Ascending aorta (tissue), 2 donors: ENCODE data around the gene AOPEP. TPM values are rescaled to one million over a fixed set of nuclear protein-coding genes. Genes with fewer than 3 reads are reported as not detected.

Experiments used
- DNase-seq, 2 donors: peaks; one replicate each; pipeline ENCODE4 v3.0.0-alpha.2; 2019; ENCODE audit warnings: low spot score in 2 of 2
- H3K27ac ChIP-seq, 2 donors: fragments of 200-600 bp; sonication (generic); one replicate each; pipeline ENCODE4 v1.5.1; 2016 to 2017; ENCODE audit warnings: mild to moderate bottlenecking in 1 of 2
- H3K27me3 ChIP-seq: fragments of 200-600 bp; sonication (generic); one replicate; pipeline ENCODE4 v1.5.1; 2017
- H3K36me3 ChIP-seq, 2 donors: fragments of 200-600 bp; sonication (generic); one replicate each; pipeline ENCODE4 v1.5.1; 2016
- H3K4me1 ChIP-seq, 2 donors: fragments of 200-600 bp; sonication (generic); one replicate each; pipeline ENCODE4 v1.5.1; 2016 to 2017; ENCODE audit warnings: mild to moderate bottlenecking in 1 of 2
- H3K4me3 ChIP-seq, 2 donors: fragments of 200-600 bp; sonication (generic); one replicate each; pipeline ENCODE4 v1.5.1; 2016 to 2017; ENCODE audit warnings: mild to moderate bottlenecking in 1 of 2
- H3K9me3 ChIP-seq, 2 donors: fragments of 200-600 bp; sonication (generic); one replicate each; pipeline ENCODE4 v1.5.1; 2016
- intact Hi-C: fragments of 100-400 bp; cut with DNase I; formaldehyde crosslinking; loops from one replicate; pipeline ENCODE4 v1.15.1; 2023
- total RNA-seq: library from RNA; depleted of rRNA; stranded (reverse); fragments of >200 nt; gene quantifications from one replicate; pipeline ENCODE4 v1.1.0, GENCODE V29; 2016
- TF ChIP-seq, protein P1 (sequence below), 3 experiments: fragments of 200-600 bp in 2 of 3; fragments of 450-650 bp in 1 of 3; sonication (generic) in 2 of 3; IDR thresholded peaks; one replicate each; pipeline ENCODE4 v1.5.1; 2016 to 2019; ENCODE audit warnings: antibody characterized with exemption in 3 of 3, mild to moderate bottlenecking in 1 of 3, moderate library complexity in 1 of 3

AOPEP gene
- total RNA-seq, 1 donor from 2014 or later: 333 TPM

DNA sequence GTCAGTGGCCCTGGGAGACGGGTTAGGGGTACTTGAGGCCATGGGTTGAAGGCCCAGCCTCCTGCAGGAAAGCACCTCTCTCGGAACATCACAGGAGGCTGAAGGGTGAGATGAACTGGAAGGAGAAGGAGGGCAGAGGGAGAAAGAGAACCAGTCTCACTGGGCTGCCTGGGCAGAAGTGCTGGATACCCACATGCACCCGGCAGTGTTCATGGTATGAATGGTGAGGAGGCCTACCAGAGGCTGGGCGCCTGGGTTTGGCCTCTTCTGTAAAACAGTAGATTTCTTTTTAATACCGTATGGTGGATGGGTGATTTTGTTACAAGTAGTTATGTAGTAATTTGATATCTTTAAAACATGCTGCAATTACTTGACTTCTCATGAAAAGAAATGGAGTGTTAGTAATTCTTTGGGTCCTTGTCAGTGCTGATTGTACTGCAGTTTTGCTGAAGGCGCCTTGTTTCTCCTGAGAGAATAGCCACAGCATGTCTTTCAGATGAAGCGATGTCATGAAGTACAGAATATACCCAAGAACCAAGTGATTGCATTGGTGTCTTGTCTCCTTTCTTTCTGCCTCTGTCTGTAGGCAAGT is 332.4 kb downstream of the AOPEP start:
- H3K9me3 ChIP-seq: no peaks in the 10 kb centered on the region
- peaks cover 18 to 79% of the 10 kb centered on the region in 2 donors for H3K4me1 ChIP-seq
- no peaks in the 10 kb centered on the region for H3K27me3 ChIP-seq
- H3K36me3 ChIP-seq: peaks cover 8 to 19% of the 10 kb centered on the region in 2 donors
- intact Hi-C loops: no loop called here
- no peak for DNase-seq
- TF ChIP-seq, protein P1, sequence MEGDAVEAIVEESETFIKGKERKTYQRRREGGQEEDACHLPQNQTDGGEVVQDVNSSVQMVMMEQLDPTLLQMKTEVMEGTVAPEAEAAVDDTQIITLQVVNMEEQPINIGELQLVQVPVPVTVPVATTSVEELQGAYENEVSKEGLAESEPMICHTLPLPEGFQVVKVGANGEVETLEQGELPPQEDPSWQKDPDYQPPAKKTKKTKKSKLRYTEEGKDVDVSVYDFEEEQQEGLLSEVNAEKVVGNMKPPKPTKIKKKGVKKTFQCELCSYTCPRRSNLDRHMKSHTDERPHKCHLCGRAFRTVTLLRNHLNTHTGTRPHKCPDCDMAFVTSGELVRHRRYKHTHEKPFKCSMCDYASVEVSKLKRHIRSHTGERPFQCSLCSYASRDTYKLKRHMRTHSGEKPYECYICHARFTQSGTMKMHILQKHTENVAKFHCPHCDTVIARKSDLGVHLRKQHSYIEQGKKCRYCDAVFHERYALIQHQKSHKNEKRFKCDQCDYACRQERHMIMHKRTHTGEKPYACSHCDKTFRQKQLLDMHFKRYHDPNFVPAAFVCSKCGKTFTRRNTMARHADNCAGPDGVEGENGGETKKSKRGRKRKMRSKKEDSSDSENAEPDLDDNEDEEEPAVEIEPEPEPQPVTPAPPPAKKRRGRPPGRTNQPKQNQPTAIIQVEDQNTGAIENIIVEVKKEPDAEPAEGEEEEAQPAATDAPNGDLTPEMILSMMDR (IDR thresholded peaks at IDR 0.05): no peak
- peak overlapping the region; percentile 84 to 95 for H3K27ac ChIP-seq
- peak overlapping the region; percentile 45 to 67 for H3K4me3 ChIP-seq

DNA sequence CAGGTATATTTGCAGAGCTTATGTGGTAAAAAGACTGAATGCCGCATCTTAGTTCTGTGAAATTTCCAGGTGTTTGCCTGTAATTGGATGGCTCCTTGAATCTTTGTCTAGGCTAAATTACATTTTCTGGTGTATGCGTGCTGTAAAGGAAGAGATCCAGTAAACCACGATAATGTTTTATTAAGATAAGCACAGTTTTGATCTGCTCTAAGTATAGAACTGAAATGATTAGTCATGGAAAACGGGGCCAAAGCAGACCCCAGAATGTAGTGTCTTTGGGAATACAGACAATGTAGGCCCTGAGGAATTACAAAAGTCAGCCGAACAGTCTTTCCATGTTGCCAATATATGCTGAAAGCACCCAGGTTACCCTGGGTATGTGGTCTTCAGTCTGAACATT is 333.7 kb downstream of the AOPEP start:
- Histone ChIP-seq H3K27ac (peak overlapping the region; percentile 84 to 95), H3K4me1 (peaks cover 29 to 86% of the 10 kb centered on the region in 2 donors), H3K4me3 (peak overlapping the region; percentile 15 to 67), H3K36me3 (peaks cover 17 to 26% of the 10 kb centered on the region in 2 donors), H3K9me3 (no peaks in the 10 kb centered on the region), H3K27me3 (no peaks in the 10 kb centered on the region)
- TF ChIP-seq, protein P1 (IDR thresholded peaks at IDR 0.05): no peak
- no peak for DNase-seq
- intact Hi-C loops: loop anchor here (2.0 kb wide), 1 partner anchor 25 kb away; no protein-coding TSS in a partner anchor

DNA sequence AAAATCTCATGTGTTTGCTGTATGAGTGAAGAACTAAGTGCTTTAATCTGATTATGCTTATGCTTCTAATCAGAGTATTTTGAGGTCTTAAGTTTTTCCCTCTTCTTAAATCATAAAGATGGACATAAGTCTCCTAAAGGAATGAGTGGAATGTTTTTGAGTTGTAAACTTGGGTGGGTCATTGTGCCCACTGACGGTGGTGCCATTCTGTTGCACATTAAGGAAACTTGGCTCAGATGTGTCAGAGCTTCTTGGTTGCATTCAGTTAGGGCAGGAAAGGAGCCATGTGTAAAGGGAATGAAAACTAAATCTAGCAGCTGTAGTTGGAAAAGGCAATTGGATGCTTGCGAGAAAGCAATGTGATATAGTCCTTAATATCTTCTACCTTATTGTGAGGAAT is 334.4 kb downstream of the AOPEP start:
- Histone ChIP-seq H3K4me3 (peak overlapping the region in 1 of 2 donors; percentile 67), H3K9me3 (no peaks in the 10 kb centered on the region), H3K27ac (peak overlapping the region; percentile 84 to 95), H3K27me3 (no peaks in the 10 kb centered on the region), H3K36me3 (peaks cover 21 to 26% of the 10 kb centered on the region in 2 donors), H3K4me1 (peaks cover 29 to 89% of the 10 kb centered on the region in 2 donors)
- DNase-seq: no peak
- intact Hi-C loops: loop anchor here (2.0 kb wide), 1 partner anchor 24 kb away; no protein-coding TSS in a partner anchor
- TF ChIP-seq, protein P1 (IDR thresholded peaks at IDR 0.05): no peak

DNA sequence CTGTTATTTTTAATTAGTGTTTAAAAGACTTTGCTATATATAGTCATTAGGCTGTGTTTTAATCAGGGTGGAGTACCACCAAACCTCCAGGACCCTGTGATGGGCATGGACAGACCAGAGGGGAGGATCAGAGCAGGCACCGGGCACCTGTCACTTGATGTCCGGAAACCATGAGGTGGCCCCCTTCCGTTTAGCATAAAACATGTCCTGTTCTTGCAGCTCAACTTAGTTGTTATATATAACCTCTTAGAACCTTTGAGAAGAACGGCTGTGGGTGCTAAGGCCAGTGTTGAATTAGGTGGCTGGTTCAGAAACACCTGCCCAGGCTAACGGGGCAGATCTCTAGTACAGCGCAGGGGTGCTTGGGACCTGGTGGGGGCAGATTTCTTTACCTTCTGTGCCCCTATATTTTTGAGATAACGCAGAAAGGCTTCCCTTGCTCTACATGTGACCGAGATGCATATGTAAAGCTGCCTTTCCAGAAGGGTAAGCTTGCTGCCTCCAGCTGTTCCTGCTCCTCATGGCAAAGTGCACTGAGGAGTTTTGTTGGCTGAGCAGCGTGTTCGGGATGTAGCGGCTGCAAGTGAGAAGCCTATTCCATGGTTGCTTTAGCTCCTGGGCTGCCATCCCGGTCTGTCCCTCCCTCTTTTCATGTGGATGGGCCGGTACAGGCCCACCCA is 335.6 kb downstream of the AOPEP start:
- DNase-seq: no peak
- intact Hi-C loops: loop anchor here (2.0 kb wide), 1 partner anchor 23 kb away; no protein-coding TSS in a partner anchor
- TF ChIP-seq, protein P1 (IDR thresholded peaks at IDR 0.05): no peak
- Histone ChIP-seq H3K4me3 (peak overlapping the region in 1 of 2 donors; percentile 46), H3K36me3 (peaks cover 26 to 32% of the 10 kb centered on the region in 2 donors), H3K4me1 (peaks cover 29 to 90% of the 10 kb centered on the region in 2 donors), H3K9me3 (no peaks in the 10 kb centered on the region), H3K27ac (peak overlapping the region; percentile 84 to 95), H3K27me3 (no peaks in the 10 kb centered on the region)

DNA sequence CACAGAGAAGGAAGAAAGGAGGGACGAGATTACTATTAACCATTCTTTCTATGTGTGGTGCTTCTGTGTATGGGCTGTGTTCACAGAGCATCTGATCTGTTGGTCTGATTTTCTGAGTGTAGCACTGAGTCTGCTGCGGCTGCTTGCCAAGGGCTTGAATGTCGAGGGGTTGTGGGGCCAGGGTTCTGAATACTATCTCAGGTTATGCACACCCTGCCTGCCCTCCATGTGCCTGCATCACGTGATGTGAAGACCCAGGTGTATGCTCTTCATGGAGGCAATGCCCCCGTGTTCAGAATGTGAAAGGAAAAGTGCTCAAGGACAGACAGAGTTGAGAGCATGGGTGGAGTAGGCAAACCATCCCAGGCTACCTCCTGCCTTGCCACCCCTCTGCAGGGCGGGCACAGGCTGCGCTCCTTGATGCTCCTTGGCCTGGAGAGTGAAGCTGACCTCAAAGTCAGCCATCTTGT is 336.1 kb downstream of the AOPEP start:
- peaks cover 26 to 34% of the 10 kb centered on the region in 2 donors for H3K36me3 ChIP-seq
- TF ChIP-seq, protein P1 (IDR thresholded peaks at IDR 0.05): no peak
- H3K27ac ChIP-seq: peak overlapping the region; percentile 84 to 95
- H3K9me3 ChIP-seq: no peaks in the 10 kb centered on the region
- H3K27me3 ChIP-seq: no peaks in the 10 kb centered on the region
- no peak for DNase-seq
- peak overlapping the region in 1 of 2 donors; percentile 46 for H3K4me3 ChIP-seq
- H3K4me1 ChIP-seq: peaks cover 29 to 92% of the 10 kb centered on the region in 2 donors
- intact Hi-C loops: no loop called here
